NCI-H526 treated with DMSO at 0.1 percent for 48 hours (cell line): ENCODE results near the gene CTSL.

Source experiments
- DNase-seq: peaks from one replicate; lab custom pipeline; 2025; lab: John Stamatoyannopoulos, UW

CTSL gene

GRCh38 chr9:87701491-87701890 lies 24.4 kb upstream of the CTSL start:
- DNase-seq = no peak

- no peak for DNase-seq
Measured at GRCh38 chr9:87701931-87702421, 23.9 kb upstream of the CTSL start.

- DNase-seq = no peak
Measured at GRCh38 chr9:87702921-87703320, 23.0 kb upstream of the CTSL start.

GRCh38 chr9:87703636-87704276 lies 22.2 kb upstream of the CTSL start:
- DNase-seq = no peak

GRCh38 chr9:87704342-87704741 lies 21.6 kb upstream of the CTSL start:
- DNase-seq = no peak

- no peak for DNase-seq
Measured at GRCh38 chr9:87706066-87706739, 19.7 kb upstream of the CTSL start.

- DNase-seq = no peak
Measured at GRCh38 chr9:87707805-87708506, 18.0 kb upstream of the CTSL start.

GRCh38 chr9:87708546-87708945 lies 17.4 kb upstream of the CTSL start:
- DNase-seq = no peak

- no peak for DNase-seq
Measured at GRCh38 chr9:87708986-87709728, 16.8 kb upstream of the CTSL start.

- DNase-seq = no peak
Measured at GRCh38 chr9:87710443-87710842, 15.5 kb upstream of the CTSL start.

- DNase-seq = no peak
Measured at GRCh38 chr9:87711857-87712800, 13.8 kb upstream of the CTSL start.

- DNase-seq = no peak
Measured at GRCh38 chr9:87712801-87713277, 13.1 kb upstream of the CTSL start.

- no peak for DNase-seq
Measured at GRCh38 chr9:87713278-87713987, 12.5 kb upstream of the CTSL start.

GRCh38 chr9:87713988-87714330 lies 12.0 kb upstream of the CTSL start:
- DNase-seq = no peak

GRCh38 chr9:87714819-87715218 lies 11.1 kb upstream of the CTSL start:
- no peak for DNase-seq

- DNase-seq = no peak
Measured at GRCh38 chr9:87716141-87716540, 9.8 kb upstream of the CTSL start.

GRCh38 chr9:87717456-87717855 lies 8.5 kb upstream of the CTSL start:
- no peak for DNase-seq

- no peak for DNase-seq
Measured at GRCh38 chr9:87718231-87718630, 7.7 kb upstream of the CTSL start.

- DNase-seq = no peak
Measured at GRCh38 chr9:87718852-87719612, 6.9 kb upstream of the CTSL start.

GRCh38 chr9:87720173-87720572 lies 5.7 kb upstream of the CTSL start:
- no peak for DNase-seq
